GM23338 (cell line): Measurements from ENCODE around the gene AGBL4. TPM values are rescaled to one million over a fixed set of nuclear protein-coding genes. Genes with fewer than 3 reads are reported as not detected.

ENCODE experiments used
- ATAC-seq: fragments of 200-7000 bp; cut with Tn5 transposase; 3 replicates; pipeline ENCODE4 v1.9.1; 2020
- DNase-seq: peaks from one replicate; pipeline ENCODE4 v3.0.0-alpha.2; 2015; ENCODE audit warnings: low spot score
- H2AFZ ChIP-seq: fragments of 200-600 bp; sonication (generic); 2 replicates; pipeline ENCODE4 v1.8.0; 2016; ENCODE audit warnings: antibody characterized with exemption, mild to moderate bottlenecking, moderate library complexity
- H3F3A ChIP-seq: fragments of 200-600 bp; sonication (generic); replicated peaks from 2 replicates; pipeline ENCODE4 v1.8.0; 2017; ENCODE audit warnings: antibody characterized with exemption, mixed run types, low read depth
- H3K27ac ChIP-seq: fragments of 200-600 bp; sonication (generic); 2 replicates; pipeline ENCODE4 v1.6.1; 2016; ENCODE audit warnings: low read depth
- H3K27me3 ChIP-seq: fragments of 200-600 bp; sonication (generic); 2 replicates; pipeline ENCODE4 v1.8.0; 2016; ENCODE audit warnings: mild to moderate bottlenecking, mixed run types, moderate library complexity; ENCODE audit not compliant: insufficient read depth
- H3K36me3 ChIP-seq: fragments of 200-600 bp; sonication (generic); 2 replicates; pipeline ENCODE4 v1.8.0; 2016; ENCODE audit warnings: mild to moderate bottlenecking; ENCODE audit not compliant: insufficient read depth
- H3K4me1 ChIP-seq: fragments of 200-600 bp; sonication (generic); 2 replicates; pipeline ENCODE4 v1.8.0; 2016; ENCODE audit warnings: mild to moderate bottlenecking, moderate library complexity; ENCODE audit not compliant: insufficient read depth
- H3K4me2 ChIP-seq: fragments of 200-600 bp; sonication (generic); 2 replicates; pipeline ENCODE4 v1.7.1; 2017; ENCODE audit warnings: mixed run types
- H3K4me3 ChIP-seq: fragments of 200-600 bp; sonication (generic); 2 replicates; pipeline ENCODE4 v1.6.1; 2016; ENCODE audit warnings: mixed run types
- H3K79me2 ChIP-seq: fragments of 200-600 bp; sonication (generic); replicated peaks from 2 replicates; pipeline ENCODE4 v1.8.0; 2017; ENCODE audit warnings: mild to moderate bottlenecking; ENCODE audit not compliant: insufficient read depth
- H3K9me2 ChIP-seq: fragments of 200-600 bp; sonication (generic); 2 replicates; pipeline ENCODE4 v1.8.0; 2017; ENCODE audit not compliant: insufficient read depth
- H4K20me1 ChIP-seq: fragments of 200-600 bp; sonication (generic); replicated peaks from 2 replicates; pipeline ENCODE4 v1.8.0; 2017; ENCODE audit warnings: mild to moderate bottlenecking; ENCODE audit not compliant: insufficient read depth
- H3K27ac Mint-ChIP-seq: 2 replicates; pipeline ENCODE4 v1.8.0; 2020; ENCODE audit warnings: inconsistent platforms, mild to moderate bottlenecking, moderate library complexity, mixed read lengths
- H3K27me3 Mint-ChIP-seq: 3 replicates; pipeline ENCODE4 v1.8.0; 2022; ENCODE audit warnings: low read depth, mild to moderate bottlenecking, moderate library complexity, mixed read lengths, inconsistent platforms; ENCODE audit not compliant: insufficient read depth, poor library complexity
- H3K36me3 Mint-ChIP-seq: 3 replicates; pipeline ENCODE4 v1.8.0; 2021; ENCODE audit warnings: low read depth, mild to moderate bottlenecking, inconsistent platforms, moderate library complexity, mixed read lengths
- H3K4me1 Mint-ChIP-seq: 3 replicates; pipeline ENCODE4 v1.8.0; 2020; ENCODE audit warnings: mild to moderate bottlenecking, inconsistent platforms, mixed read lengths
- H3K4me3 Mint-ChIP-seq: 3 replicates; pipeline ENCODE4 v1.8.0; 2021; ENCODE audit warnings: moderate library complexity, mild to moderate bottlenecking, inconsistent platforms, mixed read lengths
- H3K9me3 Mint-ChIP-seq: 3 replicates; pipeline ENCODE4 v1.8.0; 2020; ENCODE audit warnings: moderate library complexity, mild to moderate bottlenecking, inconsistent platforms, mixed read lengths
- CREB1 ChIP-seq: fragments of 250-450 bp; sonication (Bioruptor Pico); IDR thresholded peaks from 2 replicates; pipeline ENCODE4 v1.5.0; 2020; ENCODE audit warnings: low read depth, mild to moderate bottlenecking, moderate library complexity
- CTCF ChIP-seq, 2 experiments: fragments of 200-600 bp in 1 of 2; sonication (generic) in 1 of 2; conservative IDR thresholded peaks; 2 replicates each; pipeline versions ENCODE4 v1.5.1 to v1.6.1; 2016 to 2017; ENCODE audit warnings: antibody characterized with exemption in 2 of 2, low read depth in 2 of 2, mild to moderate bottlenecking in 2 of 2, moderate library complexity in 1 of 2
- ETS1 ChIP-seq: IDR thresholded peaks from 2 replicates; pipeline ENCODE4 v1.6.1; 2016; ENCODE audit warnings: antibody characterized with exemption
- EZH2 ChIP-seq: fragments of 200-600 bp; sonication (generic); IDR thresholded peaks from one replicate; pipeline ENCODE4 v1.8.0; 2017; ENCODE audit warnings: antibody characterized with exemption, mild to moderate bottlenecking, low read depth; ENCODE audit not compliant: unreplicated experiment
- EZH2phosphoT487 ChIP-seq: fragments of 200-600 bp; sonication (generic); IDR thresholded peaks from one replicate; pipeline ENCODE4 v1.8.1; 2018; ENCODE audit warnings: antibody characterized with exemption; ENCODE audit not compliant: unreplicated experiment
- JUNB ChIP-seq: IDR thresholded peaks from one replicate; pipeline ENCODE4 v1.6.1; 2016; ENCODE audit warnings: antibody characterized with exemption; ENCODE audit not compliant: unreplicated experiment
- NANOG ChIP-seq: IDR thresholded peaks from 2 replicates; pipeline ENCODE4 v1.6.1; 2016; ENCODE audit warnings: antibody characterized with exemption, borderline replicate concordance
- POLR2AphosphoS5 ChIP-seq: IDR thresholded peaks from 2 replicates; pipeline ENCODE4 v1.6.1; 2016; ENCODE audit warnings: antibody characterized with exemption, low read depth
- STAT1 ChIP-seq: IDR thresholded peaks from one replicate; pipeline ENCODE4 v1.6.1; 2016; ENCODE audit warnings: antibody characterized with exemption; ENCODE audit not compliant: unreplicated experiment
- ZNF114 ChIP-seq: fragments of 250-450 bp; sonication (Bioruptor Pico); IDR thresholded peaks from 2 replicates; pipeline ENCODE4 v1.5.0; 2020; ENCODE audit warnings: mild to moderate bottlenecking, moderate library complexity
- ZNF331 ChIP-seq: fragments of 250-450 bp; sonication (Bioruptor Pico); IDR thresholded peaks from 2 replicates; pipeline ENCODE4 v1.5.0; 2020; ENCODE audit warnings: low read depth, mild to moderate bottlenecking, moderate library complexity
- polyA plus RNA-seq: library from polyadenylated mRNA; unstranded; fragments of >200 nt; fragmentation: Nextera tagmentation; extraction: Ambion mirVana; gene quantifications from 2 replicates; pipeline ENCODE4 v1.2.1, GENCODE V29; 2016
- total RNA-seq: library from RNA; depleted of rRNA; stranded (reverse); fragments of >200 nt; shearing (Covaris generic); gene quantifications from 2 replicates; pipeline ENCODE4 v1.2.3, GENCODE V29; 2014
- TF ChIP-seq, protein P1 (sequence below): IDR thresholded peaks from one replicate; pipeline ENCODE4 v1.6.1; 2018; ENCODE audit warnings: antibody characterized with exemption; ENCODE audit not compliant: unreplicated experiment
- TF ChIP-seq, protein P2 (sequence below): fragments of 250-450 bp; sonication (Bioruptor Pico); IDR thresholded peaks from 2 replicates; pipeline ENCODE4 v1.5.0; 2020; ENCODE audit warnings: mild to moderate bottlenecking, moderate library complexity

Gene AGBL4
- total and polyA plus RNA-seq, 2 experiments from 2014 or later = 0.91 to 1.5 TPM

DNA sequence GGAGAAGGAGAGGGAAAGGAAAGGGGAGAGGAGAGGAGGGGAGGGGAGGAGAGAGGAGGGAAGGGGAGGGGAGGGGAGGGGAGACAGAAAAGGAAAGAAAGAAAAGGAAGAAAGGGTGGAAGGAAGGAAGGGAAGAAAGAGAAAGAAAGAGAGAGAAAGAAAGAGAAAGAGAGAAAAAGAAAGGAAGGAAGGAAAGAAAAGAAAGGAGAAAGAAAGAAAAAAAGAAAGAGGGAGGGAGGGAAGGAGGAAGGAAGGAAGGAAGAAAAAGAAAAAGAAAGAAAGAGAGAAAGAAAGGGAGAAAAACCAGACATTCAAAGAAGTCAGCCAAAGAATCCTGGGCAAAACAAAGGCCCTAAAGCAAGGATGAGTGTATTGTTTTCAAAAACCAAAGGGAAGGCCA, 1426.1 kb downstream of the AGBL4 start:
- Histone ChIP-seq H3K79me2 (no peaks in the 10 kb centered on the region), H3K4me1 (peaks cover 14% of the 10 kb centered on the region), H3K4me3 (no peak overlapping the region), H3K4me2 (no peak overlapping the region), H3K36me3 (no peaks in the 10 kb centered on the region), H4K20me1 (no peaks in the 10 kb centered on the region), H2AFZ (no peak overlapping the region), H3K9me2 (no peaks in the 10 kb centered on the region), H3F3A (no peaks in the 10 kb centered on the region), H3K27me3 (no peaks in the 10 kb centered on the region), H3K27ac (no peak overlapping the region)
- Mint-ChIP-seq H3K36me3 (no peaks in the 10 kb centered on the region), H3K4me1 (peaks cover 17% of the 10 kb centered on the region), H3K4me3 (no peak overlapping the region), H3K27me3 (peaks cover 3% of the 10 kb centered on the region), H3K27ac (no peak overlapping the region), H3K9me3 (no peaks in the 10 kb centered on the region)
- TF ChIP-seq CREB1 = no peak
- TF ChIP-seq ZNF331 (CRISPR knock-in tag) = no peak
- no peak for TF ChIP-seq NANOG
- TF ChIP-seq ETS1 = no peak
- TF ChIP-seq, protein P1, sequence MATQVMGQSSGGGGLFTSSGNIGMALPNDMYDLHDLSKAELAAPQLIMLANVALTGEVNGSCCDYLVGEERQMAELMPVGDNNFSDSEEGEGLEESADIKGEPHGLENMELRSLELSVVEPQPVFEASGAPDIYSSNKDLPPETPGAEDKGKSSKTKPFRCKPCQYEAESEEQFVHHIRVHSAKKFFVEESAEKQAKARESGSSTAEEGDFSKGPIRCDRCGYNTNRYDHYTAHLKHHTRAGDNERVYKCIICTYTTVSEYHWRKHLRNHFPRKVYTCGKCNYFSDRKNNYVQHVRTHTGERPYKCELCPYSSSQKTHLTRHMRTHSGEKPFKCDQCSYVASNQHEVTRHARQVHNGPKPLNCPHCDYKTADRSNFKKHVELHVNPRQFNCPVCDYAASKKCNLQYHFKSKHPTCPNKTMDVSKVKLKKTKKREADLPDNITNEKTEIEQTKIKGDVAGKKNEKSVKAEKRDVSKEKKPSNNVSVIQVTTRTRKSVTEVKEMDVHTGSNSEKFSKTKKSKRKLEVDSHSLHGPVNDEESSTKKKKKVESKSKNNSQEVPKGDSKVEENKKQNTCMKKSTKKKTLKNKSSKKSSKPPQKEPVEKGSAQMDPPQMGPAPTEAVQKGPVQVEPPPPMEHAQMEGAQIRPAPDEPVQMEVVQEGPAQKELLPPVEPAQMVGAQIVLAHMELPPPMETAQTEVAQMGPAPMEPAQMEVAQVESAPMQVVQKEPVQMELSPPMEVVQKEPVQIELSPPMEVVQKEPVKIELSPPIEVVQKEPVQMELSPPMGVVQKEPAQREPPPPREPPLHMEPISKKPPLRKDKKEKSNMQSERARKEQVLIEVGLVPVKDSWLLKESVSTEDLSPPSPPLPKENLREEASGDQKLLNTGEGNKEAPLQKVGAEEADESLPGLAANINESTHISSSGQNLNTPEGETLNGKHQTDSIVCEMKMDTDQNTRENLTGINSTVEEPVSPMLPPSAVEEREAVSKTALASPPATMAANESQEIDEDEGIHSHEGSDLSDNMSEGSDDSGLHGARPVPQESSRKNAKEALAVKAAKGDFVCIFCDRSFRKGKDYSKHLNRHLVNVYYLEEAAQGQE = no peak
- TF ChIP-seq JUNB = no peak
- TF ChIP-seq ZNF114 (CRISPR knock-in tag) = no peak
- TF ChIP-seq CTCF (conservative IDR thresholded peaks at IDR 0.05; ENCODE audit: low read depth in 2 of 2) = no peak
- TF ChIP-seq EZH2 = no peak
- no peak for TF ChIP-seq EZH2phosphoT487
- TF ChIP-seq, protein P2, sequence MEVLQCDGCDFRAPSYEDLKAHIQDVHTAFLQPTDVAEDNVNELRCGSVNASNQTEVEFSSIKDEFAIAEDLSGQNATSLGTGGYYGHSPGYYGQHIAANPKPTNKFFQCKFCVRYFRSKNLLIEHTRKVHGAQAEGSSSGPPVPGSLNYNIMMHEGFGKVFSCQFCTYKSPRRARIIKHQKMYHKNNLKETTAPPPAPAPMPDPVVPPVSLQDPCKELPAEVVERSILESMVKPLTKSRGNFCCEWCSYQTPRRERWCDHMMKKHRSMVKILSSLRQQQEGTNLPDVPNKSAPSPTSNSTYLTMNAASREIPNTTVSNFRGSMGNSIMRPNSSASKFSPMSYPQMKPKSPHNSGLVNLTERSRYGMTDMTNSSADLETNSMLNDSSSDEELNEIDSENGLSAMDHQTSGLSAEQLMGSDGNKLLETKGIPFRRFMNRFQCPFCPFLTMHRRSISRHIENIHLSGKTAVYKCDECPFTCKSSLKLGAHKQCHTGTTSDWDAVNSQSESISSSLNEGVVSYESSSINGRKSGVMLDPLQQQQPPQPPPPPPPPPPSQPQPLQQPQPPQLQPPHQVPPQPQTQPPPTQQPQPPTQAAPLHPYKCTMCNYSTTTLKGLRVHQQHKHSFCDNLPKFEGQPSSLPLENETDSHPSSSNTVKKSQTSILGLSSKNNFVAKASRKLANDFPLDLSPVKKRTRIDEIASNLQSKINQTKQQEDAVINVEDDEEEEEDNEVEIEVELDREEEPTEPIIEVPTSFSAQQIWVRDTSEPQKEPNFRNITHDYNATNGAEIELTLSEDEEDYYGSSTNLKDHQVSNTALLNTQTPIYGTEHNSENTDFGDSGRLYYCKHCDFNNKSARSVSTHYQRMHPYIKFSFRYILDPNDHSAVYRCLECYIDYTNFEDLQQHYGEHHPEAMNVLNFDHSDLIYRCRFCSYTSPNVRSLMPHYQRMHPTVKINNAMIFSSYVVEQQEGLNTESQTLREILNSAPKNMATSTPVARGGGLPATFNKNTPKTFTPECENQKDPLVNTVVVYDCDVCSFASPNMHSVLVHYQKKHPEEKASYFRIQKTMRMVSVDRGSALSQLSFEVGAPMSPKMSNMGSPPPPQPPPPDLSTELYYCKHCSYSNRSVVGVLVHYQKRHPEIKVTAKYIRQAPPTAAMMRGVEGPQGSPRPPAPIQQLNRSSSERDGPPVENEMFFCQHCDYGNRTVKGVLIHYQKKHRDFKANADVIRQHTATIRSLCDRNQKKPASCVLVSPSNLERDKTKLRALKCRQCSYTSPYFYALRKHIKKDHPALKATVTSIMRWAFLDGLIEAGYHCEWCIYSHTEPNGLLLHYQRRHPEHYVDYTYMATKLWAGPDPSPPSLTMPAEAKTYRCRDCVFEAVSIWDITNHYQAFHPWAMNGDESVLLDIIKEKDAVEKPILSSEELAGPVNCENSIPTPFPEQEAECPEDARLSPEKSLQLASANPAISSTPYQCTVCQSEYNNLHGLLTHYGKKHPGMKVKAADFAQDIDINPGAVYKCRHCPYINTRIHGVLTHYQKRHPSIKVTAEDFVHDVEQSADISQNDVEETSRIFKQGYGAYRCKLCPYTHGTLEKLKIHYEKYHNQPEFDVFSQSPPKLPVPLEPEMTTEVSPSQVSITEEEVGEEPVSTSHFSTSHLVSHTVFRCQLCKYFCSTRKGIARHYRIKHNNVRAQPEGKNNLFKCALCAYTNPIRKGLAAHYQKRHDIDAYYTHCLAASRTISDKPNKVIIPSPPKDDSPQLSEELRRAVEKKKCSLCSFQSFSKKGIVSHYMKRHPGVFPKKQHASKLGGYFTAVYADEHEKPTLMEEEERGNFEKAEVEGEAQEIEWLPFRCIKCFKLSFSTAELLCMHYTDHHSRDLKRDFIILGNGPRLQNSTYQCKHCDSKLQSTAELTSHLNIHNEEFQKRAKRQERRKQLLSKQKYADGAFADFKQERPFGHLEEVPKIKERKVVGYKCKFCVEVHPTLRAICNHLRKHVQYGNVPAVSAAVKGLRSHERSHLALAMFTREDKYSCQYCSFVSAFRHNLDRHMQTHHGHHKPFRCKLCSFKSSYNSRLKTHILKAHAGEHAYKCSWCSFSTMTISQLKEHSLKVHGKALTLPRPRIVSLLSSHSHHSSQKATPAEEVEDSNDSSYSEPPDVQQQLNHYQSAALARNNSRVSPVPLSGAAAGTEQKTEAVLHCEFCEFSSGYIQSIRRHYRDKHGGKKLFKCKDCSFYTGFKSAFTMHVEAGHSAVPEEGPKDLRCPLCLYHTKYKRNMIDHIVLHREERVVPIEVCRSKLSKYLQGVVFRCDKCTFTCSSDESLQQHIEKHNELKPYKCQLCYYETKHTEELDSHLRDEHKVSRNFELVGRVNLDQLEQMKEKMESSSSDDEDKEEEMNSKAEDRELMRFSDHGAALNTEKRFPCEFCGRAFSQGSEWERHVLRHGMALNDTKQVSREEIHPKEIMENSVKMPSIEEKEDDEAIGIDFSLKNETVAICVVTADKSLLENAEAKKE (CRISPR knock-in tag) = no peak
- TF ChIP-seq STAT1 = no peak
- TF ChIP-seq POLR2AphosphoS5 = no peak
- no peak for DNase-seq
- no peak for ATAC-seq
